CD4-positive, alpha-beta memory T cell (primary cell): ENCODE measurements around the gene RPL21. TPM values are rescaled to one million over a fixed set of nuclear protein-coding genes. Genes with fewer than 3 reads are reported as not detected.

Experiments used
- CTCF ChIA-PET: fragments of 350-600 bp; sonication (Branson Sonifier 250); formaldehyde crosslinking; loops from one replicate; lab custom pipeline; 2021; ENCODE audit warnings: inconsistent platforms; ENCODE audit not compliant: partially characterized antibody; lab: Charles Lee
- POLR2A ChIA-PET: fragments of 350-600 bp; sonication (Branson Sonifier 250); formaldehyde crosslinking; loops from one replicate; lab custom pipeline; 2021; ENCODE audit not compliant: partially characterized antibody; lab: Charles Lee
- DNase-seq, 5 donors: peaks; one replicate each; pipeline versions ENCODE4 v3.0.0 to v3.0.0-alpha.2; 2020 to 2022; ENCODE audit warnings: mixed read lengths in 1 of 5
- H3K27ac ChIP-seq: one replicate; pipeline ENCODE4 v1.7.0; 2013; ENCODE audit warnings: low read depth, low read length
- H3K27me3 ChIP-seq: 2 replicates; pipeline ENCODE4 v1.7.0; 2013; ENCODE audit warnings: mild to moderate bottlenecking, low read length, moderate library complexity; ENCODE audit not compliant: insufficient read depth
- H3K36me3 ChIP-seq: 2 replicates; pipeline ENCODE4 v1.7.0; 2013; ENCODE audit warnings: mild to moderate bottlenecking, low read length, moderate library complexity; ENCODE audit not compliant: insufficient read depth
- H3K4me1 ChIP-seq: 2 replicates; pipeline ENCODE4 v1.7.0; 2013; ENCODE audit warnings: mild to moderate bottlenecking, low read length, moderate library complexity; ENCODE audit not compliant: insufficient read depth
- H3K4me3 ChIP-seq, 2 donors: one replicate each; pipeline ENCODE4 v1.7.0; 2013; ENCODE audit warnings: low read length in 2 of 2, mild to moderate bottlenecking in 1 of 2
- H3K9me3 ChIP-seq, 2 donors: one replicate each; pipeline ENCODE4 v1.7.0; 2013; ENCODE audit warnings: low read length in 2 of 2, control low read depth in 1 of 2; ENCODE audit not compliant: control insufficient read depth in 1 of 2
- H3K27ac Mint-ChIP-seq, 7 donors: one replicate each; pipeline ENCODE4 v1.8.0; 2020 to 2021; ENCODE audit warnings: mixed read lengths in 7 of 7, mild to moderate bottlenecking in 6 of 7, inconsistent platforms in 3 of 7, moderate library complexity in 3 of 7
- H3K27me3 Mint-ChIP-seq, 2 donors: one replicate each; pipeline ENCODE4 v1.8.0; 2020 to 2021; ENCODE audit warnings: mixed read lengths in 2 of 2
- H3K36me3 Mint-ChIP-seq, 2 donors: one replicate each; pipeline ENCODE4 v1.8.0; 2020 to 2021; ENCODE audit warnings: mixed read lengths in 2 of 2, inconsistent platforms in 1 of 2, mild to moderate bottlenecking in 1 of 2
- H3K4me1 Mint-ChIP-seq, 4 donors: one replicate each; pipeline ENCODE4 v1.8.0; 2020 to 2021; ENCODE audit warnings: mixed read lengths in 4 of 4, mild to moderate bottlenecking in 1 of 4
- H3K4me3 Mint-ChIP-seq, 8 donors: one replicate each; pipeline ENCODE4 v1.8.0; 2020 to 2021; ENCODE audit warnings: mixed read lengths in 8 of 8, mild to moderate bottlenecking in 7 of 8, moderate library complexity in 6 of 8, inconsistent platforms in 3 of 8
- H3K9me3 Mint-ChIP-seq, 8 donors: one replicate each; pipeline ENCODE4 v1.8.0; 2020 to 2021; ENCODE audit warnings: mixed read lengths in 8 of 8, mild to moderate bottlenecking in 5 of 8, inconsistent platforms in 3 of 8, moderate library complexity in 1 of 8
- intact Hi-C: fragments of 100-400 bp; cut with micrococcal nuclease; formaldehyde crosslinking; loops from one replicate; pipeline ENCODE4 v1.15.1; 2023
- polyA plus RNA-seq, 2 donors: library from polyadenylated mRNA; unstranded; fragments of 300-500 nt; fragmentation: Illumina TruSeq; gene quantifications; one replicate each; pipeline ENCODE4 v1.2.3, GENCODE V29; 2021
- total RNA-seq, 2 experiments: library from RNA; stranded (reverse); gene quantifications; one replicate each; pipeline ENCODE4 v1.2.3, GENCODE V29; 2021

Gene RPL21
- total and polyA plus RNA-seq, 4 experiments from 2014 or later: 2,008 to 7,509 (median 4,196) TPM

DNA sequence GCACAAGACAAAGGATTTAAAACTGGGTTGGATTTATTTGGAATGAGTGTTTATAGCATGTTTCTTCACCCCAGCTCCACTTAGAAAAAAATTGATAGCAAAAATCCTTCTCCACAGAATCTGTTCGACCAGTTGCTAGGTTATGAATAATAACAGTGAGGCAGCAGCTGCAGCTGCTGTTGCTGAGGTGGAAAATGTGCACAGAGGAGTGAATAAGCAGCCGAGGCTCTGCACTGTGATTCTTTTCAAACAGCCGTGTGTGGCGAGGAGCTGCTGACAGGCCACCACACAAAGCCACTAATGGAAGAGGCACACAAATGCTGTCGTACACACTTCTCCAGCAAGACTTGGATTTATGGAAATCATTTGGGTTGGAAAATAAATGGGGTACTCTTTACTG, 12.8 kb downstream of the RPL21 start:
- intact Hi-C loops: no loop called here
- Histone ChIP-seq H3K9me3 (no peaks in the 10 kb centered on the region), H3K36me3 (no peaks in the 10 kb centered on the region), H3K27ac (no peak overlapping the region), H3K4me3 (no peak overlapping the region), H3K27me3 (no peaks in the 10 kb centered on the region), H3K4me1 (peaks cover 32% of the 10 kb centered on the region)
- H3K4me3 Mint-ChIP-seq: peak overlapping the region in 2 of 8 donors; percentile 7 to 27
- DNase-seq: no peak
- H3K27ac Mint-ChIP-seq: peak overlapping the region in 5 of 7 donors; percentile 3 to 83 (median 10)
- POLR2A ChIA-PET: interaction anchor here (1.4 to 1.8 kb wide), 2 partner anchors 11 to 161 kb away, joined by 3 to 4 read pairs; no protein-coding TSS in a partner anchor
- CTCF ChIA-PET: no interaction called here
- H3K9me3 Mint-ChIP-seq: peaks cover 0 to 2% (median 0%) of the 10 kb centered on the region in 8 donors
- H3K27me3 Mint-ChIP-seq: no peaks in the 10 kb centered on the region
- peaks cover 0 to 19% of the 10 kb centered on the region in 2 donors for H3K36me3 Mint-ChIP-seq
- H3K4me1 Mint-ChIP-seq: peaks cover 29 to 48% (median 35%) of the 10 kb centered on the region in 4 donors

DNA sequence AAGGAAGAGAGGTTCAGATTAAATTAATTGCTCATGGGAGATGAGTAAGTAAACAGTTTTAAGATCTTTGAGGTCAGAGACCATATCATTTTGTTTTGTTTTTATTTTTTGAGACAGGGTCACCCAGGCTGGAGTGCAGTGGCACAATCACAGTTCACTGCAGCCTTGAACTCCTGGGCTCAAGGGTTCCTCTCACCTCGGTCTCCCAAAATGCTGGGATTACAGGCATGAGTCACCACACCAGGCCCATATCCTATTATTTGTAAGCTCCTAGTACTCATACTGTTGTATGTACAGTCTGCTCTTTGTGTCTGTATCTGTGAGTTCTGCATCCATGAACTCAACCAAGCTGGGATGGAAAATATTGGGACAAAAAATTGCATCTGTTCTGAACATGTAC, 13.3 kb downstream of the RPL21 start:
- no peak for DNase-seq
- H3K36me3 Mint-ChIP-seq: peaks cover 0 to 14% of the 10 kb centered on the region in 2 donors
- Histone ChIP-seq H3K4me3 (no peak overlapping the region), H3K27ac (no peak overlapping the region), H3K36me3 (no peaks in the 10 kb centered on the region), H3K9me3 (no peaks in the 10 kb centered on the region), H3K27me3 (no peaks in the 10 kb centered on the region), H3K4me1 (peaks cover 27% of the 10 kb centered on the region)
- POLR2A ChIA-PET: interaction anchor here (1.4 kb wide), 1 partner anchor 161 kb away, joined by 3 read pairs; no protein-coding TSS in a partner anchor
- CTCF ChIA-PET: interaction anchor here (1.0 kb wide), 1 partner anchor 9 kb away, joined by 5 read pairs; no protein-coding TSS in a partner anchor
- H3K4me1 Mint-ChIP-seq: peaks cover 25 to 44% (median 31%) of the 10 kb centered on the region in 4 donors
- peak overlapping the region in 1 of 8 donors; percentile 7 for H3K4me3 Mint-ChIP-seq
- no peaks in the 10 kb centered on the region for H3K27me3 Mint-ChIP-seq
- peaks cover 0 to 2% (median 0%) of the 10 kb centered on the region in 8 donors for H3K9me3 Mint-ChIP-seq
- H3K27ac Mint-ChIP-seq: peak overlapping the region in 5 of 7 donors; percentile 3 to 83 (median 16)
- intact Hi-C loops: no loop called here

DNA sequence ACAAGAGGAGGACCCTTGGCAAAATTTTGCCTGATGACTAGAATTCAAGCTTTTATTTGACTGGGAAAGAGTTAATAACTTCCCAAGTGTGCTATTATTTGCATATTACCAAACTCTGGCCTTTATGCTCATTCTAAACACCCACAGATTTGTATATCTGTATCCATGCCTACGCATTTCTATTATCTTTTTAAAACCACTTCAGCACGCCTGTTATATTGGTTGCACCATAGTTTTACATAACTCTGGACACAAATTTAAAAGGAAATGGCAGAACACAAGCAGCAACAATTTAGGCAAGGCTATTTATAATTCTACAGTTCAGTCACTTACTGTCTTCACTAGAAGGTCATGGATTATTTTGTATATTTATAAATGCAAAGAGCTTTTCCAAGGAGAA, 15.6 kb downstream of the RPL21 start:
- H3K4me1 Mint-ChIP-seq: peaks cover 17 to 35% (median 24%) of the 10 kb centered on the region in 4 donors
- peaks cover 6% of the 10 kb centered on the region for H3K27me3 ChIP-seq
- peaks cover 15% of the 10 kb centered on the region for H3K4me1 ChIP-seq
- DNase-seq: no peak
- H3K4me3 ChIP-seq: no peak overlapping the region
- ChIA-PET CTCF (no interaction called here), POLR2A (interaction anchor here (1.2 to 1.5 kb wide), 2 partner anchors 16 to 26 kb away, joined by 3 to 7 read pairs; partner anchors contain the start of gene RPL21)
- H3K9me3 ChIP-seq: no peaks in the 10 kb centered on the region
- H3K4me3 Mint-ChIP-seq: no peak overlapping the region
- no peaks in the 10 kb centered on the region for H3K36me3 Mint-ChIP-seq
- H3K27ac ChIP-seq: no peak overlapping the region
- peaks cover 0 to 3% of the 10 kb centered on the region in 2 donors for H3K27me3 Mint-ChIP-seq
- H3K36me3 ChIP-seq: no peaks in the 10 kb centered on the region
- no peak overlapping the region for H3K27ac Mint-ChIP-seq
- H3K9me3 Mint-ChIP-seq: peaks cover 0 to 2% (median 0%) of the 10 kb centered on the region in 8 donors
- intact Hi-C loops: no loop called here

DNA sequence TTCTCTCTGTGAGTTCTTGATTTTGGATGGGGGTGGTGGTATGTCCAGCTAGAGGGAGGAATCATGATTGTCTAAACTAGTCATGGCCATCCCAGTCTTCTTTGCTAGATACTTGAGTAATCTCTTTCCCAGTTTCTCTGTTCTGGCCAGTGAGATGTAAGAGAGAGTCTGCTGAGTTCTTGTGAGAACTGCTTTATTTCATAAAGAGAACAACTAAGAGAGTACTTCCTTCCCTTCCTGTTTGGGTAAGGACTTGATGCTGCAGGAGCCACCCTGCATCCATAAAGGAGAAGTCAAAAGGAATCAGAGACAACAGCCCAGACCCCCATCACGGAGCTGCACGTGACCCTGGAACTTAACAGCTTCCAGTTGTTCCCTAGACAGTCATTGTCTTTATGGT, 16.2 kb downstream of the RPL21 start:
- Mint-ChIP-seq H3K27me3 (peaks cover 0 to 6% of the 10 kb centered on the region in 2 donors), H3K9me3 (peaks cover 0 to 2% (median 0%) of the 10 kb centered on the region in 8 donors), H3K4me3 (no peak overlapping the region), H3K36me3 (no peaks in the 10 kb centered on the region), H3K4me1 (peaks cover 15 to 31% (median 22%) of the 10 kb centered on the region in 4 donors), H3K27ac (peak overlapping the region in 1 of 7 donors; percentile 27)
- H3K27me3 ChIP-seq: peaks cover 6% of the 10 kb centered on the region
- POLR2A ChIA-PET: interaction anchor here (1.2 to 1.5 kb wide), 2 partner anchors 17 to 25 kb away, joined by 3 to 7 read pairs; partner anchors contain the start of gene RPL21
- H3K4me3 ChIP-seq: no peak overlapping the region
- intact Hi-C loops: no loop called here
- no peak overlapping the region for H3K27ac ChIP-seq
- H3K9me3 ChIP-seq: no peaks in the 10 kb centered on the region
- no peak for DNase-seq
- peaks cover 11% of the 10 kb centered on the region for H3K4me1 ChIP-seq
- CTCF ChIA-PET: no interaction called here
- no peaks in the 10 kb centered on the region for H3K36me3 ChIP-seq

DNA sequence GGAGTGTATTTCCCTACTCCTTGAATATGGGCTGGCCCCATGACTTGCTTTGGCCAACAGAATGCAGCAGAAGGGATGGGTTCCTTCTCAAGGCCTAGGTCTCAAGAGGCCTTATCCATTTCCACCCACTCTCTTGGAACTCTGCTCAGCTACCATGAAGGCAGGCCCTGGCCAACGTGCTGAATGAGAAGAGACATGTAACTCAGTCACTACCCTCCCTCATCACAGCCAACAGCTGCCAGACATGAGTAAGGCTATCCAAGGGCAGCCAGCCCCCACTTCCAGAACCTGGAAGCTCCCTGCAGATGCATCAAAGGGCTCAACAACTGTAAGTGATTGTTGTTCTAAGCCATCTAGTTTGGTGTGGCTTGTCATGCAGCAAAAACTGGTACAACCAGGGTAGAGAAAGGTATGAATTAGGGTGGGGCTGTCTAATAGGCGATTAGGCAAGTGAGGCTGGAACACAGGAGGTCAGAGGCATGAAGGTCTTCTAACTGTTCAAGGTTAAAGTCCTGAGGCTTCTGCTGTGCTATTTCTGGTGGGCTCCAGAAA, 17.8 kb downstream of the RPL21 start:
- peaks cover 8% of the 10 kb centered on the region for H3K4me1 ChIP-seq
- ChIA-PET POLR2A (no interaction called here), CTCF (interaction anchor here (1.7 kb wide), 1 partner anchor 12 kb away, joined by 11 read pairs; no protein-coding TSS in a partner anchor)
- H3K36me3 ChIP-seq: no peaks in the 10 kb centered on the region
- no peak overlapping the region for H3K27ac Mint-ChIP-seq
- no peak for DNase-seq
- no peak overlapping the region for H3K4me3 ChIP-seq
- H3K4me3 Mint-ChIP-seq: peak overlapping the region in 4 of 8 donors; percentile 39 to 88 (median 72)
- intact Hi-C loops: no loop called here
- H3K27me3 ChIP-seq: peaks cover 6% of the 10 kb centered on the region
- H3K27me3 Mint-ChIP-seq: peaks cover 2 to 13% of the 10 kb centered on the region in 2 donors
- no peak overlapping the region for H3K27ac ChIP-seq
- no peaks in the 10 kb centered on the region for H3K9me3 ChIP-seq
- H3K4me1 Mint-ChIP-seq: peaks cover 10 to 21% (median 17%) of the 10 kb centered on the region in 4 donors
- no peaks in the 10 kb centered on the region for H3K9me3 Mint-ChIP-seq
- H3K36me3 Mint-ChIP-seq: no peaks in the 10 kb centered on the region

GRCh38 chr13:27270594-27271520, 19.5 kb downstream of the RPL21 start, which contains the start of gene RASL11A:
TSS of gene RASL11A (plus strand) at chr13:27270830. CDS start at chr13:27270945, 115 bp downstream.
- Mint-ChIP-seq H3K9me3 (no peaks in the 10 kb centered on the region), H3K36me3 (no peaks in the 10 kb centered on the region), H3K27me3 (peaks cover 10 to 18% of the 10 kb centered on the region in 2 donors), H3K4me1 (peaks cover 7 to 13% (median 11%) of the 10 kb centered on the region in 4 donors), H3K27ac (peak within 1 kb of the TSS in 6 of 7 donors; percentile 25 to 84 (median 70)), H3K4me3 (peak within 1 kb of the TSS; percentile 87 to 93 (median 90))
- peaks cover 8% of the 10 kb centered on the region for H3K4me1 ChIP-seq
- no peaks in the 10 kb centered on the region for H3K9me3 ChIP-seq
- H3K27me3 ChIP-seq: peaks cover 6% of the 10 kb centered on the region
- ChIA-PET CTCF (interaction anchor here (0.6 to 3.1 kb wide), 25 partner anchors 8 to 551 kb away, joined by 3 to 18 read pairs (median 3); no protein-coding TSS in a partner anchor), POLR2A (interaction anchor here (0.6 to 2.0 kb wide), 8 partner anchors 13 to 862 kb away, joined by 3 to 11 read pairs (median 4); partner anchors contain the start of genes MTIF3 and RPL21)
- peak; percentile 62 to 76 (median 69) for DNase-seq
- H3K4me3 ChIP-seq: peak within 1 kb of the TSS; percentile 58 to 73
- peak within 1 kb of the TSS; percentile 52 for H3K27ac ChIP-seq
- H3K36me3 ChIP-seq: no peaks in the 10 kb centered on the region
- intact Hi-C loops: loop anchor here (1.0 to 5.0 kb wide), 5 partner anchors 10 to 284 kb away; partner anchors contain the start of genes RPL21 and USP12
